GM06990 (cell line): ENCODE data around the gene GSK3B.

ENCODE experiments used
- DNase-seq: peaks from one replicate; pipeline ENCODE4 v3.0.0-alpha.2; 2011; ENCODE audit not compliant: insufficient read length; ENCODE audit errors: extremely low read depth
- H3K27me3 ChIP-seq: replicated peaks from 2 replicates; pipeline ENCODE4 v1.6.0; 2011; ENCODE audit warnings: low read length; ENCODE audit not compliant: control insufficient read depth, insufficient read depth
- H3K36me3 ChIP-seq: 2 replicates; pipeline ENCODE4 v1.5.1; 2011; ENCODE audit warnings: low read length; ENCODE audit not compliant: control insufficient read depth, insufficient read depth
- H3K4me3 ChIP-seq: replicated peaks from 2 replicates; pipeline ENCODE4 v1.5.1; 2011; ENCODE audit warnings: low read depth, mild to moderate bottlenecking, control low read depth, low read length
- CTCF ChIP-seq: IDR thresholded peaks from 2 replicates; pipeline ENCODE4 v1.5.1; 2011; ENCODE audit warnings: low read length, control low read depth, mild to moderate bottlenecking, inconsistent platforms; ENCODE audit not compliant: insufficient read depth, poor library complexity, severe bottlenecking

GSK3B gene

GRCh38 chr3:119817071-119817470 lies 277.2 kb downstream of the GSK3B start:
- Histone ChIP-seq H3K4me3 (no peak overlapping the region), H3K27me3 (no peaks in the 10 kb centered on the region), H3K36me3 (no peaks in the 10 kb centered on the region)
- no peak for TF ChIP-seq CTCF
- DNase-seq = no peak

GRCh38 chr3:119815716-119816115 lies 278.5 kb downstream of the GSK3B start:
- no peak for TF ChIP-seq CTCF

GRCh38 chr3:119812491-119813058 lies 281.7 kb downstream of the GSK3B start:
- Histone ChIP-seq H3K4me3 (no peak overlapping the region), H3K36me3 (no peaks in the 10 kb centered on the region), H3K27me3 (no peaks in the 10 kb centered on the region)
- no peak for DNase-seq
- TF ChIP-seq CTCF = no peak

More at GRCh38 chr3:119815716-119816115, 278.5 kb downstream of the GSK3B start:
- Histone ChIP-seq H3K36me3 (no peaks in the 10 kb centered on the region), H3K4me3 (no peak overlapping the region), H3K27me3 (no peaks in the 10 kb centered on the region)
- no peak for DNase-seq

GRCh38 chr3:119810018-119810435 lies 284.2 kb downstream of the GSK3B start:
- no peaks in the 10 kb centered on the region for H3K27me3 ChIP-seq
- H3K36me3 ChIP-seq = no peaks in the 10 kb centered on the region
- H3K4me3 ChIP-seq = peak overlapping the region; percentile 60
- TF ChIP-seq CTCF = peak; percentile 69
- peak; percentile 80 for DNase-seq

- DNase-seq = no peak
- Histone ChIP-seq H3K27me3 (no peaks in the 10 kb centered on the region), H3K36me3 (no peaks in the 10 kb centered on the region), H3K4me3 (peak overlapping the region; percentile 60)
- no peak for TF ChIP-seq CTCF
Observed at GRCh38 chr3:119809249-119810017, 284.8 kb downstream of the GSK3B start.

- Histone ChIP-seq H3K27me3 (no peaks in the 10 kb centered on the region), H3K4me3 (no peak overlapping the region), H3K36me3 (no peaks in the 10 kb centered on the region)
- no peak for TF ChIP-seq CTCF
- no peak for DNase-seq
Observed at GRCh38 chr3:119808843-119809242, 285.4 kb downstream of the GSK3B start.
